Immature natural killer cell (primary cell): Measurements from ENCODE around the gene ZNF346. TPM values are rescaled to one million over a fixed set of nuclear protein-coding genes. Genes with fewer than 3 reads are reported as not detected.

Experiments
- polyA plus RNA-seq, 3 donors: library from polyadenylated mRNA; unstranded; fragments of 300-500 nt; fragmentation: Illumina TruSeq; gene quantifications; one replicate each; pipeline ENCODE4 v1.2.3, GENCODE V29; 2021

ZNF346 gene
- polyA plus RNA-seq, 3 donors from 2014 or later, result 8.8 to 21.5 (median 10.6) TPM

Other genes with a start within 250 kb of the ZNF346 start
- gene UNC5A, start 212.1 kb upstream of the ZNF346 start, polyA plus RNA-seq, result not detected
- 1 to 10 TPM in 2 of 3 donors, under 1 TPM in 1; 0.21 to 2.5 (median 2.4) TPM for gene HK3, start 123.3 kb upstream of the ZNF346 start, polyA plus RNA-seq
- 10 to 100 TPM; 12.8 to 21.5 (median 14.9) TPM for gene UIMC1, start 15.9 kb upstream of the ZNF346 start, polyA plus RNA-seq
- not detected for gene FGFR4, start 64.2 kb downstream of the ZNF346 start, polyA plus RNA-seq
- gene NSD1, start 111.1 kb downstream of the ZNF346 start, polyA plus RNA-seq, result 10 to 100 TPM; 17.3 to 92.9 (median 19.7) TPM